Vagina (tissue), 2 donors: Measurements from ENCODE around the gene ARHGEF17.

Experiments used
- POLR2A ChIP-seq, 2 donors: fragments of 450-650 bp; IDR thresholded peaks; one replicate each; pipeline ENCODE4 v1.6.1; 2017; ENCODE audit warnings: antibody characterized with exemption in 2 of 2, mild to moderate bottlenecking in 2 of 2, moderate library complexity in 2 of 2
- TF ChIP-seq, protein P1 (sequence below), 3 experiments: fragments of 450-650 bp in 2 of 3; fragments of 200-600 bp in 1 of 3; sonication (generic) in 1 of 3; IDR thresholded peaks; one replicate each; pipeline ENCODE4 v1.5.1; 2017 to 2019; ENCODE audit warnings: antibody characterized with exemption in 3 of 3, mild to moderate bottlenecking in 2 of 3, moderate library complexity in 2 of 3

DNA sequence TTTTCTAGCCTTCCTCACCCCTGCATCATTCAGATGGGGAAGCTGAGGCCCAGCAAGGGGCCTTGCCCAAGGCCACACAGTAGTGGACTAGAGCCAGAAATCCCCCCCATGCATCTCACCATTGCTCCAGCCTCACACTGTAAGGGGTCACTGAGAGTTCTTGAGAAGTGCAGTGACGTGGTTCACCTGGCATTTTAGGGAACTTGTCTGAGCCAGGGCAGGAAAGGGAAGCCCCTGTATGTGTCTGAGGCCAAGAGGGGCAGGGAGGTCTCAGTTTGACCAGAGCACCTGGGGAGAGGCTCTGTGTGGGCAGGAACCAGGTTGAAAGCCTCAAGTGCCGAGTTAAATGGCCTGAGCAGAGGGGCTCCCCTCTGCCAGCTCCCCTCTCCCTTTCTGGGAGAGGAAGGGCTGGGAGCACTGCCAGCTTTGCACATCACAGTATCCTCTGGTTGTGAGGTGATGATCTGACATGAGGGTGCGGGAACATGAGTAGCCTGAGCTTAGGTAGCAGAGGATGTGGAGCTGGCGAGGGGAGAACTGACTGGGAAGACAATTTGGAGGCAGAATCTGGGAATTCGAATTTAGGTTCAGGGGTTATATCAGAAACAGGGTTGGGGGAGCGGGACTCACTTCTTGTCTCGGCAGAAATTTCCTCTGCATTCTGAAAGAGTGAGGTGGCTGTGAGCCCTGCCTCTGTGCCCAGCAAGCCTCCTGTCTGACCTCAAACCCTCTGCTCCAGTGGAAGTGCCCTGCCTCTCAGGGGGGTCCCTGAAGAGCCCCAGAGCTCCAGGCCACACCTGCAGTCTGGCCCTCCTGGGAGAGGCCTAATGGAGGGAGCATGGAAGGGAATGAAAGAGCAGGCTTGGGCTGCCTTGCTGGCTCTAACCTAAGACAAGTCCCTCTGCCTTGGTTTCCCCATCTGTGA lies 14.6 kb downstream of the ARHGEF17 start:
- TF ChIP-seq, protein P1, sequence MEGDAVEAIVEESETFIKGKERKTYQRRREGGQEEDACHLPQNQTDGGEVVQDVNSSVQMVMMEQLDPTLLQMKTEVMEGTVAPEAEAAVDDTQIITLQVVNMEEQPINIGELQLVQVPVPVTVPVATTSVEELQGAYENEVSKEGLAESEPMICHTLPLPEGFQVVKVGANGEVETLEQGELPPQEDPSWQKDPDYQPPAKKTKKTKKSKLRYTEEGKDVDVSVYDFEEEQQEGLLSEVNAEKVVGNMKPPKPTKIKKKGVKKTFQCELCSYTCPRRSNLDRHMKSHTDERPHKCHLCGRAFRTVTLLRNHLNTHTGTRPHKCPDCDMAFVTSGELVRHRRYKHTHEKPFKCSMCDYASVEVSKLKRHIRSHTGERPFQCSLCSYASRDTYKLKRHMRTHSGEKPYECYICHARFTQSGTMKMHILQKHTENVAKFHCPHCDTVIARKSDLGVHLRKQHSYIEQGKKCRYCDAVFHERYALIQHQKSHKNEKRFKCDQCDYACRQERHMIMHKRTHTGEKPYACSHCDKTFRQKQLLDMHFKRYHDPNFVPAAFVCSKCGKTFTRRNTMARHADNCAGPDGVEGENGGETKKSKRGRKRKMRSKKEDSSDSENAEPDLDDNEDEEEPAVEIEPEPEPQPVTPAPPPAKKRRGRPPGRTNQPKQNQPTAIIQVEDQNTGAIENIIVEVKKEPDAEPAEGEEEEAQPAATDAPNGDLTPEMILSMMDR (IDR thresholded peaks at IDR 0.05) = no peak
- TF ChIP-seq POLR2A (IDR thresholded peaks at IDR 0.05) = no peak
